ENCODE results near the gene AGRN. TPM values are rescaled to one million over a fixed set of nuclear protein-coding genes. Genes with fewer than 3 reads are reported as not detected.
A peak's percentile ranks its signal among the peaks of the same experiment; 100 is the strongest.
"Not testable (repeated sequence)": the region's sequence is repeated elsewhere in the genome, so short reads cannot be mapped to it uniquely, and the experiment has no call there.

AGRN gene
- polyA plus RNA-seq, 1 experiment, result 41.2 TPM

DNA sequence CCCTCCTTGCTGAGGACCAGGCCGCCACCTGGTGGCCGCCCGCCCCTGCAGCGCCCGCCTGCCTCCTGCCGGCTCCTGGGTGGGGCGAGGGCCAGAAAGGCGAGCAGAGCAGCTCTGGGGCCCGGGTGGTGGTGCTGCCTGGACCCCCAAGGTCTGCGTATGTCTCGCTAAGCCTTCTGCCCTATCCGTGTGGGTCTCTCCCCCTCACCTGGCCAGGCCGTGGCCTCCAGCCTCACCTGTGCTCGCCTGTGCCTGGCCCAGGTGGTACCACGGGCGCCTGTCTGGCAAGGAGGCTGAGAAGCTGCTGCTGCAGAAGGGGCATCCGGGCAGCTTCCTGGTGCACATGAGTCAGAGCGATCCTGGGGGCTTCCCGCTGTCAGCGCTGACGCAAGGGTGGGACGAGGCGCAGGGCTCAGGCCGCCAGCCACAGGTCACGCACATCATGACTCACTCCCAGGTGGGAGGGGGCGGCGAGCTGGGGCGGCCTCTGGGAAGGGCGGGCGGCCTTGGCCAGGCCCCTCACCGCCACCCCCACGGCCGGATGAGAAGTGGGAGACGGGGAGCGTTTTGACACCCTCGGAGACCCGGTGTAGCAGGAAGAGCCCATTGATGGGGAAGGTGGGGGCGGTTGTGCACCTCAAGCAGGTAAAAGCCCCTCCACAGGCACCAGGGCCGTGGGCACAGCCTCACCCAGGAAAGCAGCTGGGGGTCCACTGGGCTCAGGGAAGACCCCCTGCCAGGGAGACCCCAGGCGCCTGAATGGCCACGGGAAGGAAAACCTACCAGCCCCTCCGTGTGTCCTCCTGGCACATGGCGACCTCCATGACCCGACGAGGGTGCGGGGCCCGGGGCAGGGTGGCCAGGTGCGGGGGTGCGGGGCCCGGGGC is 44.3 kb downstream of the AGRN start:
- H3K27me3 ChIP-seq (ENCODE audit: control insufficient read depth, insufficient read depth, low read length), result no peaks in the 10 kb centered on the region; the same call in 1 of the 2 replicates
- ChIA-PET CTCF (interaction anchor here (0.7 to 8.5 kb wide), 20 partner anchors 10 to 413 kb away, joined by 3 to 157 read pairs (median 4); partner anchors contain the start of genes ISG15, PERM1 and RNF223), POLR2A (no interaction called here)
- H3K4me3 ChIP-seq (ENCODE audit: low read depth, low read length), result no peak overlapping the region
- H3K36me3 ChIP-seq (ENCODE audit: control insufficient read depth, insufficient read depth, low read length), result no peaks in the 10 kb centered on the region
- no peak for DNase-seq (ENCODE audit: low read depth)
- TF ChIP-seq, protein P1, sequence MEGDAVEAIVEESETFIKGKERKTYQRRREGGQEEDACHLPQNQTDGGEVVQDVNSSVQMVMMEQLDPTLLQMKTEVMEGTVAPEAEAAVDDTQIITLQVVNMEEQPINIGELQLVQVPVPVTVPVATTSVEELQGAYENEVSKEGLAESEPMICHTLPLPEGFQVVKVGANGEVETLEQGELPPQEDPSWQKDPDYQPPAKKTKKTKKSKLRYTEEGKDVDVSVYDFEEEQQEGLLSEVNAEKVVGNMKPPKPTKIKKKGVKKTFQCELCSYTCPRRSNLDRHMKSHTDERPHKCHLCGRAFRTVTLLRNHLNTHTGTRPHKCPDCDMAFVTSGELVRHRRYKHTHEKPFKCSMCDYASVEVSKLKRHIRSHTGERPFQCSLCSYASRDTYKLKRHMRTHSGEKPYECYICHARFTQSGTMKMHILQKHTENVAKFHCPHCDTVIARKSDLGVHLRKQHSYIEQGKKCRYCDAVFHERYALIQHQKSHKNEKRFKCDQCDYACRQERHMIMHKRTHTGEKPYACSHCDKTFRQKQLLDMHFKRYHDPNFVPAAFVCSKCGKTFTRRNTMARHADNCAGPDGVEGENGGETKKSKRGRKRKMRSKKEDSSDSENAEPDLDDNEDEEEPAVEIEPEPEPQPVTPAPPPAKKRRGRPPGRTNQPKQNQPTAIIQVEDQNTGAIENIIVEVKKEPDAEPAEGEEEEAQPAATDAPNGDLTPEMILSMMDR (IDR thresholded peaks at IDR 0.05; ENCODE audit: insufficient read depth, low read depth, low read length), result peak; percentile 87

DNA sequence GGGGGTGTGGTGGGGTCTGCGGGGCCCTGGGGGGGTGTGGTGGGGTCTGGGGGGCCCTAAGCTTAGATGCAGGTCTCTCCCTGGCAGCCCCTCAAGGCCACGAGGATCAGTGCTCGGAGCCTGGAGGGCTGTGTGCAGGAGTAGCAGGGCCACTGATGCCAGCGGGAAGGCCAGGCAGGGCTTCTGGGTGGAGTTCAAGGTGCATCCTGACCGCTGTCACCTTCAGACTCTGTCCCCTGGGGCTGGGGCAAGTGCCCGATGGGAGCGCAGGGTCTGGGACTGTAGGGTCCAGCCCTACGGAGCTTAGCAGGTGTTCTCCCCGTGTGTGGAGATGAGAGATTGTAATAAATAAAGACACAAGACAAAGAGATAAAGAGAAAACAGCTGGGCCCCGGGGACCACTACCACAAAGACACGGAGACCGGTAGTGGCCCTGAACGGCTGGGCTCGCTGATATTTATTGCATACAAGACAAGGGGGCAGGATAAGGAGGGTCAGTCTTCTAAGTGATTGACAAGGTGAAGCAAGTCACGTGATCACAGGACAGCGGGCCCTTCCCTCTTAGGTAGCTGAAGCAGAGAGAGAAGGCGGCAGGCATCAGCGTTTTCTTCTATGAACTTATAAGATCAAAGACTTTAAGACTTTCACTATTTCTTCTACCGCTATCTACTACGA is 45.5 kb downstream of the AGRN start:
- H3K4me3 ChIP-seq (ENCODE audit: low read depth, low read length), result no peak overlapping the region
- TF ChIP-seq, protein P1 (IDR thresholded peaks at IDR 0.05; ENCODE audit: insufficient read depth, low read depth, low read length), result no peak
- ChIA-PET CTCF (interaction anchor here (0.8 to 8.5 kb wide), 5 partner anchors 10 to 81 kb away, joined by 3 to 157 read pairs (median 4); partner anchors contain the start of genes ISG15 and PERM1), POLR2A (no interaction called here)
- no peaks in the 10 kb centered on the region for H3K36me3 ChIP-seq (ENCODE audit: control insufficient read depth, insufficient read depth, low read length)
- DNase-seq (ENCODE audit: low read depth), result no peak
- H3K27me3 ChIP-seq (ENCODE audit: control insufficient read depth, insufficient read depth, low read length), result no peaks in the 10 kb centered on the region

DNA sequence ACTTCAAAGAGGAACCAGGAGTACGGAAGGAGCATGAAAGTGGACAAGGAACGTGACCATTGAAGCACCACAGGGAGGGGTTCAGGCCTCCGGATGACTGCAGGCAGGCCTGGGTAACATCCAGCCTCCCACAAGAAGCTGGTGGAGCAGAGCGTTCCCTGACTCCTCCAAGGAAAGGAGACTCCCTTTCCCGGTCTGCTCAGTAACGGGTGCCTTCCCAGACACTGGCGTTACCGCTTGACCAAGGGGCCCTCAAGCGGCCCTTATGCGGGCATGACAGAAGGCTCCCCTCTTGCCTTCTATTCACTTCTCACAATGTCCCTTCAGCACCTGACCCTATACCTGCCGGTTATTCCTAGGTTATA is 46.0 kb downstream of the AGRN start:
- POLR2A ChIA-PET; H3K4me3 ChIP-seq (ENCODE audit: low read depth, low read length); H3K36me3 ChIP-seq (ENCODE audit: control insufficient read depth, insufficient read depth, low read length); DNase-seq (ENCODE audit: low read depth); H3K27me3 ChIP-seq (ENCODE audit: control insufficient read depth, insufficient read depth, low read length): not testable (repeated sequence)
- CTCF ChIA-PET, result interaction anchor here (0.8 to 8.5 kb wide), 5 partner anchors 11 to 82 kb away, joined by 3 to 157 read pairs (median 4); partner anchors contain the start of genes ISG15 and PERM1

DNA sequence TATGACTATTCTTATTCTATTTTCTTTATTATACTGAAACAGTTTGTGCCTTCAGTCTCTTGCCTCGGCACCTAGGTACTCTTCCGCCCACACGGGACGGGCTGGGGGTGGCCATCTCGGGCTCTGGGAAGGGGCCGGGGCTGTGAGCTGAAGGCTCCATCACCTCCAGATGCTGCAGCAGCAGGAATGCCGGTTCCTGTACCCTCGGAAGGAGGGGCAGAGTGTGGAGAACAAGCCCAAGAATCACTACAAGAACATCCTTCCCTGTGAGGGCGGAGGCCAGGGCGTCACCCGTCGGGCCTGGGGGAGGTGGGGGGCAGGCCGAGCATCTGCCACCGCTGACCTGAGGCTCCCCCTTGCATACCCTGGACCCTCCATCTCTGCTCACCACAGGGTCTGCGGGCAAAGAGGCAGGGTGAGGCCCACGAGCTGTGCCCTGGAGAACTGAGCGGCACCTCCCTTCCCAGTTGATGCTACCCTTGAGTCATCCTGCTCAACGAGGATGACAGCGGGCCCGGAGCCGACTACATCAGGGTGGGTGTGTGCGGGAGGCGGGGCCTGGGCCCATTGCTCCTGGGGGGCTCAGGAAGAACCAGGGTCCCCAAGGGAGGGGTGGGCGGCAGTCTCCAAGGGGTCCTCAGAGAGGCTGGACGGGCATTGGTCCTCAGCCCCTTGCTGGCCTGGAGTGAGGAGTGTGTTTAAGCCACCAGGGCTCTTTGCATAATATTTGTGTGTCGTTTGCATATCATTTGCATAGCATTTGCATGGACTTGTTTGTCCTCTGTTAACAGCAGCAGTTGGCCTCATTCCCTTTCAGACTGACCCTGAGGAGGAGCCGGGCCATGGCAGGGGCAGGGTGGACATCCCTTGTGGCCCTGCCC is 46.7 kb downstream of the AGRN start:
- Histone ChIP-seq H3K4me3 (ENCODE audit: low read depth, low read length) (no peak overlapping the region), H3K36me3 (ENCODE audit: control insufficient read depth, insufficient read depth, low read length) (no peaks in the 10 kb centered on the region), H3K27me3 (ENCODE audit: control insufficient read depth, insufficient read depth, low read length) (no peaks in the 10 kb centered on the region)
- TF ChIP-seq, protein P1 (IDR thresholded peaks at IDR 0.05; ENCODE audit: insufficient read depth, low read depth, low read length), result no peak
- CTCF ChIA-PET, result interaction anchor here (1.3 to 8.5 kb wide), 4 partner anchors 13 to 83 kb away, joined by 3 to 157 read pairs (median 4); partner anchors contain the start of genes ISG15 and PERM1
- POLR2A ChIA-PET, result no interaction called here
- no peak for DNase-seq (ENCODE audit: low read depth)

DNA sequence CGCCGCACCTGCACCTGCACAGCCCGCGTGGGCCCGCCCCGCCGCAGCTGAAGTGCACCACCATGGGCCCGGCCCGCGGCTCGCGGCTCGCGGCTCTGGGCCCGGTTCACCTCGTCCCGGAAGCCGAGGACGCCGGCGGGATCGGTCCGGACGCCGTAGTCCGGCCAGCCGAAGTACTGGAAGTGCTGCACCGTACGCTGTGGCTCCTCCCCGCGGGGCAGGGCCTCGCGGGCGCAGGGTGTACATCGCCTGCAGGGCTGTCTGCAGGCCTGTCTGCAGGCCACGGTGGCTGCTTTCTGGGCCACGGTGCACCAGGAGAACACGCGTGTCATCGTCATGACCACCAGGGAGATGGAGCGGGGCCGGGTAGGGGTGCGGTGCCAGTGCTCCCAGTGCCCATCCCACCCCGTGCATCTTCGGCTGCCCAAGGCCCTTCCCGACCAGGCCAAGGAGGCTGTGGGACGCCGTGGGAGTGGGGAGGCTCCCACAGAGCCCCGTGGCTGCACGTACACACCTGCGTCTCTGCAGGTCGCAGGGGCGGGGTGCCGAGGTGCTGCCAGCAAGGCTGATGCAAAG is 47.5 kb downstream of the AGRN start:
- POLR2A ChIA-PET, result no interaction called here
- no peak for DNase-seq (ENCODE audit: low read depth)
- Histone ChIP-seq H3K4me3 (ENCODE audit: low read depth, low read length) (no peak overlapping the region), H3K27me3 (ENCODE audit: control insufficient read depth, insufficient read depth, low read length) (no peaks in the 10 kb centered on the region), H3K36me3 (ENCODE audit: control insufficient read depth, insufficient read depth, low read length) (no peaks in the 10 kb centered on the region)
- CTCF ChIA-PET, result interaction anchor here (1.1 to 2.5 kb wide), 3 partner anchors 8 to 83 kb away, joined by 3 to 6 read pairs (median 5); no protein-coding TSS in a partner anchor
- TF ChIP-seq, protein P1 (IDR thresholded peaks at IDR 0.05; ENCODE audit: insufficient read depth, low read depth, low read length), result no peak
